Medulla oblongata (tissue), 1 donor: ENCODE measurements around the gene SMCO4.
"Not testable (repeated sequence)": the region's sequence is repeated elsewhere in the genome, so short reads cannot be mapped to it uniquely, and the experiment has no call there.

ENCODE experiments used
- DNase-seq: peaks from one replicate; pipeline ENCODE4 v3.0.0-alpha.2; 2015; ENCODE audit errors: extremely low spot score

The SMCO4 gene

DNA sequence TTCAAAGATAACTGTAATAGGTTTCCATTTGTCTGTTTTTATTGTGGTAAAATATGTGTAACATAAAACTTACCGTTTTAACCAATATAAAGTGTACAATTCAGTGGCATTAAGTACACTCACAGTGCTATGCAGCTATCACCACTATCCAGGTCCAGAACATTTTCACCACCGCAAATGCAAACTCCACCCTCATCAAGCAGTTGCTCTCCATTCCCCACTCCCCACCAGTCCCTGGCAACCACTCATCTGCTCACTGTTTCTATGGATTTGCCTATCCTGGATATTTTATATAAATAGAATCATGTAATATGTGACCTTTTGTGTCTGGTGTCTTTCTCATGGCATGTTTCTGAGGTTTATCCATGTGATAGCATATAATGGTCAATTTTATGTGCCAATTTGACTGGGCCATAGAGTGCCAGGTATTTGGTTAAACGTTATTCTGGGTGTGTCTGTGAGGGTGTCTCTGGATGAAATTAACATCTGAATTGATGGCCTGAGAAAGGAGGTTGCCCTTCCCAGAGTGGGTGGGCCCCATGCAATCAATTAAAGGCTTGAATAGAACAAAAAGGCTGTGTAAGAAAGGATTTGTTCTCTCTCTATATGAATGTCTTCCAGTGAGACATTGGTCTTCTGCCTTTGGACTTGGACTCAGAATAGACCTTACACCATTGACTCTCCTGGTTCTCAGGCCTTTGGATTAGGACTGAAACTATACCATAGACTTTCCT, 17.2 kb upstream of the SMCO4 start:
- no peak for DNase-seq

DNA sequence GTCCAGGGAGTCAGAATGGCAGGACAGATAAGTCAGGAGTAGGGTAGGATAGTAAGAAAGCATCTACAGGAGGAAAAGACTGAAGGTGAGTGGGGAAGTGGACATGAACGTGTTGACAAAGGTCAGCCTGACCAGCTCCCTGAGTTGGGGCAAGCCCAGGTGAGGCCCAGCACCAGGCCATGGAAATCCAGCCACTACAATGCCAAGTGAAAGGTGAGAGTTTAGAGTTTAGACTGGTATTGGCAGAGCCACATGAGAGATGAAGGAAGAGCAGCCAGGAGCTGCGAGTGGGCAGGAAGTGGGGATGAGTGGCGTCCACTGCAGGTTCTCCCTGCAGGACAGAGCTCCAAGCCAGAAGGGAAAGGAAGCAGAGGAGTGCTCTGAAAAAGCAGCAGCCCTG, 16.5 kb upstream of the SMCO4 start:
- no peak for DNase-seq

DNA sequence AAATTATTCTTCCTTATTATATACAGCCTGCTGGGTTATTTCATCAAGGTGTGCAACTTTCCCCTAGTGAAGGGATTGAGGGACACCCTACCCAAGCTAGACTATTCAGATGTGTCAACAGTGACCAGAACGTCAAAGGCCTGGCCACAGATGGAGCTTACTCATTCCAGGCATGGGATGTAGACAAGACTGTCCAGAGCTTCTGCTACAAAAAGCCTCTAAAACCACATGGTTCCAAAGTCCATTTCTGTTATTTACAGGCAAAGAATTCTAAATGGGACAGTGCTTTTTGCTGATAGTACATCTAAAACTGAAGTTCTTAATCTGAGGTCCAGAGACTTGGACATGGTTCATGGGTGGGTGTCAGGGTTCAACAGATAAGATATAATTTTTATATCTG, 9.7 kb upstream of the SMCO4 start:
- DNase-seq: no peak

GRCh38 chr11:93549976-93550375, 6.8 kb upstream of the SMCO4 start:
- DNase-seq: no peak

DNA sequence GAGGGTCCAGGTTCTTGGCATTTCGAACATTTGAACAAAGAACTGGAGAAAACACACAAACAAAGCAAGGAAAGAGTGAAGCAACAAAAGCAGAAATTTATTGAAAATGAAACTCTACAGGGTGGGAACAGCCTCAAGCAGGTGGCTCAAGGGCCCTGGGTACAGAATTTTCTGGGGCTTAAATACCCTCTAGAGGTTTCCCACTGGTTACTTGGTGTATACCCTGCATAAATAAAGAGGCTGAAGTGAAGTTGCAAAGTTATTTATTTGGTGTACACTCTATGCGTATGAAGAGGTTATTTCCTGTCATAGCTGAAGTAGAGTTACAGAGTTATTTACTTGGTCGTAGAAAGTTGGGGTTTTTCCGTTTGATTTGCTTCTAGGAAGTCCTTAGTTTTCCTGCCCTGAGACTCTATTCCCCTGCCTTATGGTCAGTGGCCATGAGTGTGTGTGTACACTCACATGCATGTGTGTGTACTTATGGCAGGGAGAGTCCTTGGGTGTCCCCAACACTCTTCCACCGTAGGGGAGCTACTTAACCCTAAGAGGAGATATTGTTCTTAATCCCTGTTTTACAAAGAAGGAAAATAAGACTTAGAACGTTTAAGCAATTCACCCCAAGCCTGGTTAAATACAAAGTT, 5.6 kb upstream of the SMCO4 start:
- no peak for DNase-seq

DNA sequence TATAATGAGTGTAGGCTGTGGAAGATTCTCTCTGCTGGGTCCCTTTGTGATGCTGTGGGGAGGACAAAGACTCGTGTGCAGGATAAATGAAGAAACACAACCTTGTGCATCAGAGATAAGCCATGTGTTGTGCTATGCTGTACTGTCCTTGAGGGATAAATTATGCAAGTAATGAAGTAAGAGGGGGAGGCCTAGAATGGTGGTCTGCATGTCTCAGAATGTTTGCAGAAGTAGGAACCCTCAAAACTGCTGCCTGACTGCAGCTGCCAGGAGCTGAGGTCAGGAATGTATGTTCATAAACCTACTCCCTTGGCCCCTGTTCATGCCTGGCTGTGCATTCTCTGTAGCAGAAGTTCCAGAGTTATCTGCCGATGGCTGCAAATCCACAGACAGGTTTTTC, 4.6 kb upstream of the SMCO4 start:
- no peak for DNase-seq

GRCh38 chr11:93547028-93547427, 3.8 kb upstream of the SMCO4 start:
- DNase-seq: no peak

GRCh38 chr11:93545566-93545965, 2.4 kb upstream of the SMCO4 start:
- no peak for DNase-seq

GRCh38 chr11:93542811-93543229, 371 bp downstream of the SMCO4 start:
- no peak for DNase-seq

- peak; percentile 47 for DNase-seq
Measured at GRCh38 chr11:93541884-93542810, 1.0 kb downstream of the SMCO4 start.

- no peak for DNase-seq
Measured at GRCh38 chr11:93540896-93541553, 2.2 kb downstream of the SMCO4 start.

DNA sequence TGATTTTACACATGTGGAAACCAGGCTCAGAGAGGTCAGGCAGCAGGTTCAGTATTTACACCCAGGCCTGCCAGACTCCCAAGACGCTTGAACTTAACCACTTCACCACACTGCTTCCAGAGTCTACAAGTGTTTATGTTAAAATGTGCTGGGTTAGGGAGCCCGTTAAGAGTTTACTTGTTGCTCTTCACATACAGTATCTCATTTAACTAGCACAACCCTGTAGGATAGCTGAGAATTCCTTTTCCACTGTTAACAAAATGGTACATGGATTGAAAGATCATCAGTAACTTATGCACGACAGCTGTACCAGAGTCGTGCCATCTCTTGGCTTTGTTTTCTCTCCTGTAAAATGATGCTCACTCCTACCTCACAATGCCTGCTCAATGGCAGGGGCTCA, 2.9 kb downstream of the SMCO4 start:
- no peak for DNase-seq

- peak; percentile 76 for DNase-seq
Measured at GRCh38 chr11:93537767-93538261, 5.4 kb downstream of the SMCO4 start.

- DNase-seq: peak; percentile 85
Measured at GRCh38 chr11:93537049-93537448, 6.1 kb downstream of the SMCO4 start.

DNA sequence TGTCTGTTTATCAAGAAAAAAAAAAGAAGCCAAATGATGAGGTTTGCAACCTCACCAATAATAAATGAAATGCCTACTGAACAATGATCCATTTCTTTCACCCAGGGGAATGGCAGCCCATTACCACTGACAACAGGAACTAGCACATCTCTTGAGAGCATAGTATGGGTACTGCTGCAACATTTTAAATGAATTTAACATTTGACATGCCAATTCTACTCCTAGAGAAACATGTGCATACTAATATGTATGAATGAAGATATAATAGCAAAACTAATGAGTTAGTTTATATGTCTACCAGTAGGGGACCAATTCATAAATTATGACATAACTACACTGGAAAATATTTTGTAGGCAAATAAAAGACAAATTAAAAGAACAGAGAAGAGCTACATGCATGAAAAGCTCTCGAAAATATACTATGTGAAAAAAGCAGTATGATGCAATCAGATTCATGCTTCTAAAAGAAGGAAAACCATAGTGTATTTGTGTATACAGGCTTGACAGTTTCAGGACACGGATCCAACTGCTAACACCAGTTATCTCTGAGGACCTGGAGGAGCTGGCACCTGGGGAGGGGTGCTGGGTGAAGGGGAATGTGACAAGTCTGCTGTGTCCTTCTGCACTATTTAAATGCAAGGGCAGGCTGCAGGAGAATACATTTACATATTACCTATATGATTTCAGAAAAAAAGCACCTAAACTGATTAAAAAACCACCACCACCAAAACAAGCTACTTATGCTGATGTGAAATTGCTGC, 6.9 kb downstream of the SMCO4 start:
- DNase-seq: no peak

GRCh38 chr11:93535578-93535977, 7.6 kb downstream of the SMCO4 start:
- DNase-seq: not testable (repeated sequence)

DNA sequence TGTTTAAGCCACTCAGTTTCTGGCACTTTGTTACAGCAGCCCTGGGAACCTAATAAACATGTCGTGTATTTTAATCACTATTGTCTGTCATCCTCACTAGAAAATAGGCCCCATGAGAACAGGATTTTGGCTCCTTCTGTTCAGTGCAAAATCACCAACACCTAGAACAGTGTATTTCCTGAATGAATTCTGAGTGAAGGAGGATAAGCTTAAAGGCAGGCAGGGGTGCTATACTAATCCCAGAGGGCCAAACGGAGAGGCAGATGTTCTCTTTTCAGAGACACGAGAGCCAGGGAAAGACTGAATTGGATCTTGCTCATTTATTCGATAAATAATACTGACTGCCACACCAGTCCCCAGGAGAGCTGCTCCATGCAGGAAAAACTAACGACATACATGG, 10.4 kb downstream of the SMCO4 start:
- no peak for DNase-seq

DNA sequence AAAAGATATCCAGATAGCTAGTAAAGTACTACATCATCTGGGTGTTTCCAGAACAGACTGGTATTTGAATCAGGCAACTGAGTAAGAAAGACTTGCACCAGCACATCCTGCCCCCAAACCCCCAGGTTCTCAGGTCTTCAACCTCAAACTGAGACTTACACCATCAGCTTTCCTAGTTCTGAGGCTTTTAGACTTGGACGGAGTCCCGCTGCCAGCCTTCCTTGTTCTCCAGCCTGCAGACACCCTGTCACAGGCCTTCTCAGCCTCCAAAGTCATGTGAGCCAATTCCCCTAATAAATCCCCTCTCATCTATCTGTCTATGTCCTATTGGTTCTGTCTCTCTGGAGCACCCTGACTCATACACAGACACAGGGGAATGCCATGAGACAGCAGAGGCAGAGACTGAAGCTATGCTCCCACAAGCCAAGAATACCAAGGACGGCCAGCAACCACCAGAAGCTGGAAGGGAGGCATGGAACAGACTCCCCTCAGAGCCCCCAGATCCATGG, 10.9 kb downstream of the SMCO4 start:
- no peak for DNase-seq

DNA sequence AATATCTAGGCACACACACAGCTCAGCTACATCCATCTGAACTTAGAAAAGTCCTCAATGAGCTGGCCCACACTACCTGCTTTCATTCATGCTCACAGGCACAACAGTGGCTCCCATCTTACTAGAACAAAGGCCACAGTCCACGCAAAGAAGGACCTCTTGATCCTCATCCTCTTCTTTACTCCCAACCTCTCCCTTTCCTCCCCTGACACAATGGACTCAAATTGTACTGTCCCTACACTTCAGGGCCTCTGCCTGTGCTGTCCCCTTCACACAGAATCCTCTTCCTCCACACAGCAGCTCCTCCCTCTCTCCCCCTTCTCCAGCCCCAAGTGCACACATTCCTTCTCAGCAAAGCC, 12.7 kb downstream of the SMCO4 start:
- DNase-seq: no peak

DNA sequence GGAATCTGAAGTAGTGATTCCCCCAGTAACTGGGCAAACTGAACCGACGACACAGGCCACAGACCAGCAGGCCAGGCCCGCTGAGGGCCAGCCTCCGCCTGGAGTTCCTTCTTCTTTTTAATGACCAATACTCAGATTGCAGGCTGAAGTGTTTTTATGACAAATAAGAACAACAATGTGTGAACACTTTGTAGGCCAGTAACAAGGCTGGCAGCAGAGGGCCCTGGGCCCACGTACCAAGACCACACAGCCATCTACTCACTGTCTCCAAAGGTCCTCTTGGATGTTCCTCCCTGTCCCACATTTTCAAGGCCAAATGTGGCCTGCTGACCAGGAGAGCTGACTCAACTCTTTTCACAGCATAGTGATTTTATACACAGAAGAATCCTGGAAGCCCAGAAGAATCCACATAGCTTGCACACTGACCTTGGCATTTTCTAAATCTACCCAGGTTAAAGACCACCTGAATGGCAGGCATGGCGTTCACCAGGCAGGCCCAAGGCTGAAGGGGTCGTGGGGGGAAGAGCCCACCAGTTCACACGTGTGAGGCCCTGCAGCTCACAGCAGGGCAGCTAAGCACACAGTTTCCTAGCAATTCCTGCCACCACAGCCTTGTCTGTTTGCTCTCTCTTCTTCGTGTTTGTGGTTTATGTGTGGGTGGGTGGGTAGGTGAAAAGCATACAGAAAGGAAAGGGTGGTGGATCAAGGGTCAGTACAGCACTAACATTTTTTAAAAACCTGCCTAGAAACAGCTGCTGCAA, 13.3 kb downstream of the SMCO4 start:
- no peak for DNase-seq
